GM18858 (cell line): ENCODE data around the gene MED14.

Experiments used
- ATAC-seq: cut with Tn5 transposase; IDR thresholded peaks from one replicate; pipeline ENCODE4 v1.9.1; 2021; ENCODE audit not compliant: unreplicated experiment

MED14 gene

DNA sequence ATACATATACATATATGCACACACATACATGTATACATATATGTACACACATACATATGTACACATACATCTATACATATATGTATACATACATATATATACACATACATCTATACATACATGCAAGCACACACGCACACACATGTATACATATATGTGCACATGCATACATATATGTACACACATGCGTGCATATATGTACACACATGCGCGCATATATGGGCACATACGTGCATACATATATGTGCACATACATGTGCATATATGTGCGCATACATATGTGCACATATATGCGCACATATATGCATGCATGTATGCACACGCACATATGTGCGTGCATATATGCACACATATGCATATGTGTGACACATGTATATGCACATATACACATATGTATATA, 119.4 kb downstream of the MED14 start:
- no peak for ATAC-seq

DNA sequence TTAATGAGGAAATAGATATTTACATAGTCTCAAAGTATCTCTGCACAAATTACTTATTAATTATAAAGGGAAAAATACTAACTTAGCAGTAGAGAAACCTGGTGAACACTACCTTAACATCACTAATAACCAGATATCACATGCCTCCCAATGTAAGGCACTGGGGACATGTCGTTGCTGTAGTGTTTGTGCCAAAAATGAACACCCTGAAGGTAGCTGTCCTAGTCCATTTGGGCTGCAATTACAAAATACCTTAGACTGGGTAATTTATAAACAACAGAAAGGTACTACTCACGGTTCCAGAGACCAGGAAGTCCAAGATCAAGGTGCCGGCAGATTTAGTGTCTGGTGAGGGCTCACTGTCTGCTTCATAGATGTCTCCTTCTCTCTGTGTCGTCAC, 122.8 kb downstream of the MED14 start:
- no peak for ATAC-seq

DNA sequence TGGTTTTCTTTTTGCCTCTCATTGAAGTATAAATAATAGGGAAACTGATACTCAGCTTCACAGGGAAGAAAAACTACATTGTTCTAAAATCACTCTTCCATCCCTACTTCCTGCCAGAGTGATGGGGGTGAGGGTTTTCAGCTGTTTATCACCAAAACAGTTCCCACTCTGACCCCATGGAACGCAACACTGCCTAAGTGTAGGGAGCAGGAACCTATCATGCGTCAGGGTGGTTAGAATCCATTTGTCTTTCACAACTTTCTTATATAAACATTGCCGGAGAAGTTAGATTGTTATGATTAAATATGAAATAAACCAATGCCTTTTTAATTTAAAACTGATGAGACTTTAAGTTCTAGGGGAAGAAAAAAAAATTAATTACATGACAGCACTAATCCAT, 128.0 kb downstream of the MED14 start:
- no peak for ATAC-seq

DNA sequence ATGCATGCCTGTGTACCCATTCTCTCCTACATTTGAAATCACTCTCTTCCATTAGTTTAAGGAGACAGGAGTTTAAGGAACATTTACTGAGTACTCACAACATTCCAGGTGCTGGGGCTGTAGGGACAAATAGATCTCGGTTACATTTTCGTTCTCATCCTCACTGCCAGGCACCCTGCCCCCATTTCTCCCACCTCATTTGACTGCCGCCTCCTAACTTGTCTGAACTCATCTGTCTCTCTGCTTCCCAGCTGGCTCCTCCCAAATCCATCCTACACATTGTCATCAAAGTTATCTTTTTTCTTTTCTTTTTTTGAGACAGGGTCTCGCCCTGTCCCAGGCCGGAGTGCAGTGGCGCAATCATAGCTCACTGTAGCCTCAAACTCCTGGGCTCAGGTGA, 131.9 kb downstream of the MED14 start:
- ATAC-seq: no peak
